ENCODE results near the gene ARHGEF4.

DNA sequence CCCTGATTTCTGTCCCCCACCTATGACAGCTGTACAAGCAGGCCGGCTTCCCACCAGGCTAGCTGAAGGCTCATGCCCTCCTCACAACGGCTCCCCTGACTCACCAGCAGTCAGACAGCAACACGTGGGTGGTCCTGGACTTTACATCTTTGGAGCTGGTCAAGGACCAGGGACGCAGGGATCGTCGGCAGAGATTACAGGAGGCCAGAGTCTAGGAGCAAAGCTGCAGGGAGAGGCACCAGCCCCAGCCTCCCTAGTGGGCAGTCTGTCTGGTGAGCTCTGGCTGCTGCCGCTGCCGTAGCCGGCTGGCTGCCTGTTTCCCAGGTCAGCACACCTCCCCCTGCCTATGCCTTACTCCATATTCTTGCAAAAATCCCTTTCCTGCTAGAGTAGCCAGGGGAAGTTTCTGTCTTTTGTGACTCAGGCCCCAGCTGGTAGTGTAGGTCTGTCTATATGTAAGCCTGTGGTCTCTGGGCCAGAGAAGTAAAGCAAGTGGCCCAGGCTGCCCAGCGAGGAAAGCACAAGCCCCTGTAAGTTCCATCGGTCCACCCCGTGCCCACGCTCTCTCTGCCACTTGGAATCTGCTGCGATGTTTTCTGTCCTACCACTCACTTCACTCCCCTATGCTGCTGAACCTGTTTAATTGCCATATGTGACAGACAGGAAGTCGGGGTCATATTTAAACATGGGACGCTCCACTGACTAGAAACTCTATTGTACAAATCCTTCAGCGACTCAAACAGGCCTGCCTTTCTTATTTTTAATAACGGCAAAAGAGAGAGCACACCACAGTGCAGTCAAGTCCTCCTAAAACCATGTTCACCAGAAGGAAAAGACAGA, 2.4 kb upstream of the ARHGEF4 start:
- TF ChIP-seq POLR2A (IDR thresholded peaks at IDR 0.05) (no peak), EP300 (IDR thresholded peaks at IDR 0.05) (no peak), POLR2AphosphoS5 (IDR thresholded peaks at IDR 0.05) (no peak)
- TF ChIP-seq, protein P1, sequence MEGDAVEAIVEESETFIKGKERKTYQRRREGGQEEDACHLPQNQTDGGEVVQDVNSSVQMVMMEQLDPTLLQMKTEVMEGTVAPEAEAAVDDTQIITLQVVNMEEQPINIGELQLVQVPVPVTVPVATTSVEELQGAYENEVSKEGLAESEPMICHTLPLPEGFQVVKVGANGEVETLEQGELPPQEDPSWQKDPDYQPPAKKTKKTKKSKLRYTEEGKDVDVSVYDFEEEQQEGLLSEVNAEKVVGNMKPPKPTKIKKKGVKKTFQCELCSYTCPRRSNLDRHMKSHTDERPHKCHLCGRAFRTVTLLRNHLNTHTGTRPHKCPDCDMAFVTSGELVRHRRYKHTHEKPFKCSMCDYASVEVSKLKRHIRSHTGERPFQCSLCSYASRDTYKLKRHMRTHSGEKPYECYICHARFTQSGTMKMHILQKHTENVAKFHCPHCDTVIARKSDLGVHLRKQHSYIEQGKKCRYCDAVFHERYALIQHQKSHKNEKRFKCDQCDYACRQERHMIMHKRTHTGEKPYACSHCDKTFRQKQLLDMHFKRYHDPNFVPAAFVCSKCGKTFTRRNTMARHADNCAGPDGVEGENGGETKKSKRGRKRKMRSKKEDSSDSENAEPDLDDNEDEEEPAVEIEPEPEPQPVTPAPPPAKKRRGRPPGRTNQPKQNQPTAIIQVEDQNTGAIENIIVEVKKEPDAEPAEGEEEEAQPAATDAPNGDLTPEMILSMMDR (IDR thresholded peaks at IDR 0.05), result no peak

Measured in sigmoid colon (tissue), 4 donors.